Measurements from ENCODE around the gene PHACTR1. TPM values are rescaled to one million over a fixed set of nuclear protein-coding genes. Genes with fewer than 3 reads are reported as not detected.

The PHACTR1 gene
- total and polyA plus RNA-seq, 9 of the 15 experiments (the other 6 are each of a cell fraction or from before 2014, with no cell fraction given), result 11.5 to 32.6 (median 22.0) TPM

- Histone ChIP-seq H3K4me1 (replicated peaks in 1 of 2; ENCODE audit: control insufficient read depth in 2 of 2, insufficient read depth in 2 of 2, low read length in 2 of 2) (no peaks in the 10 kb centered on the region), H4K20me1 (replicated peaks; ENCODE audit: control insufficient read depth, insufficient read depth, low read length) (no peaks in the 10 kb centered on the region; the same call in 1 of the 2 replicates), H2AFZ (ENCODE audit: low read depth, low read length) (no peak overlapping the region), H3K9me3 (replicated peaks; ENCODE audit: control insufficient read depth, insufficient read depth, low read depth, low read length) (no peaks in the 10 kb centered on the region), H3K79me2 (ENCODE audit: control insufficient read depth, insufficient read depth, low read length) (no peaks in the 10 kb centered on the region), H3K4me3 (no peak overlapping the region), H3K9ac (ENCODE audit: insufficient read depth in 1 of 2, low read depth in 2 of 2, low read length in 2 of 2) (no peak overlapping the region), H3K27ac (ENCODE audit: extremely low read depth, low read depth, low read length) (no peak overlapping the region), H3K36me3 (ENCODE audit: control insufficient read depth, insufficient read depth, low read length) (no peaks in the 10 kb centered on the region), H3K9me1 (ENCODE audit: control insufficient read depth, insufficient read depth, low read length) (no peaks in the 10 kb centered on the region), H3K27me3 (ENCODE audit: control insufficient read depth in 2 of 2, insufficient read depth in 2 of 2, low read length in 2 of 2) (peaks cover 6 to 13% of the 10 kb centered on the region in 2 experiments; a peak in 4 of 5 replicates), H3K4me2 (ENCODE audit: insufficient read depth, low read length) (no peak overlapping the region)
- intact Hi-C loops (cut with micrococcal nuclease) (no loop called here), in situ Hi-C loops (cut with MboI) (no loop called here)
- CTCF ChIA-PET (ENCODE audit: low intra/inter-chr PET ratio), result no interaction called here
- 0% methylated on average over 1 of the region's 1 CpG for WGBS (ENCODE audit: insufficient coverage, low coverage, missing lambda C conversion rate)
- DNase-seq (ENCODE audit: extremely low read depth in 1 of 4, low spot score in 3 of 4), result no peak
- POLR2A ChIA-PET, result no interaction called here
- FAIRE-seq, result no peak
- no TSS peak for BruUV-seq (replicated peaks)
- ATAC-seq, result no peak
- TF ChIP-seq ARID3A (IDR thresholded peaks at IDR 0.05; ENCODE audit: borderline replicate concordance, low read depth, low read length) (no peak), CGGBP1 (CRISPR knock-in tag; IDR thresholded peaks at IDR 0.05) (no peak), MCM2 (IDR thresholded peaks at IDR 0.05; ENCODE audit: low read depth) (no peak), TGIF2 (CRISPR knock-in tag; IDR thresholded peaks at IDR 0.05) (no peak), CBFA2T2 (conservative IDR thresholded peaks at IDR 0.05) (no peak), ZNF140 (CRISPR knock-in tag; IDR thresholded peaks at IDR 0.05) (no peak), ADNP (tag; IDR thresholded peaks at IDR 0.05) (no peak), CHCHD3 (CRISPR knock-in tag; IDR thresholded peaks at IDR 0.05) (no peak), EGR1 (conservative IDR thresholded peaks at IDR 0.05) (no peak)
- TF ChIP-seq, protein P1, sequence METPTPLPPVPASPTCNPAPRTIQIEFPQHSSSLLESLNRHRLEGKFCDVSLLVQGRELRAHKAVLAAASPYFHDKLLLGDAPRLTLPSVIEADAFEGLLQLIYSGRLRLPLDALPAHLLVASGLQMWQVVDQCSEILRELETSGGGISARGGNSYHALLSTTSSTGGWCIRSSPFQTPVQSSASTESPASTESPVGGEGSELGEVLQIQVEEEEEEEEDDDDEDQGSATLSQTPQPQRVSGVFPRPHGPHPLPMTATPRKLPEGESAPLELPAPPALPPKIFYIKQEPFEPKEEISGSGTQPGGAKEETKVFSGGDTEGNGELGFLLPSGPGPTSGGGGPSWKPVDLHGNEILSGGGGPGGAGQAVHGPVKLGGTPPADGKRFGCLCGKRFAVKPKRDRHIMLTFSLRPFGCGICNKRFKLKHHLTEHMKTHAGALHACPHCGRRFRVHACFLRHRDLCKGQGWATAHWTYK (CRISPR knock-in tag; IDR thresholded peaks at IDR 0.05), result no peak
- TF ChIP-seq, protein P2, sequence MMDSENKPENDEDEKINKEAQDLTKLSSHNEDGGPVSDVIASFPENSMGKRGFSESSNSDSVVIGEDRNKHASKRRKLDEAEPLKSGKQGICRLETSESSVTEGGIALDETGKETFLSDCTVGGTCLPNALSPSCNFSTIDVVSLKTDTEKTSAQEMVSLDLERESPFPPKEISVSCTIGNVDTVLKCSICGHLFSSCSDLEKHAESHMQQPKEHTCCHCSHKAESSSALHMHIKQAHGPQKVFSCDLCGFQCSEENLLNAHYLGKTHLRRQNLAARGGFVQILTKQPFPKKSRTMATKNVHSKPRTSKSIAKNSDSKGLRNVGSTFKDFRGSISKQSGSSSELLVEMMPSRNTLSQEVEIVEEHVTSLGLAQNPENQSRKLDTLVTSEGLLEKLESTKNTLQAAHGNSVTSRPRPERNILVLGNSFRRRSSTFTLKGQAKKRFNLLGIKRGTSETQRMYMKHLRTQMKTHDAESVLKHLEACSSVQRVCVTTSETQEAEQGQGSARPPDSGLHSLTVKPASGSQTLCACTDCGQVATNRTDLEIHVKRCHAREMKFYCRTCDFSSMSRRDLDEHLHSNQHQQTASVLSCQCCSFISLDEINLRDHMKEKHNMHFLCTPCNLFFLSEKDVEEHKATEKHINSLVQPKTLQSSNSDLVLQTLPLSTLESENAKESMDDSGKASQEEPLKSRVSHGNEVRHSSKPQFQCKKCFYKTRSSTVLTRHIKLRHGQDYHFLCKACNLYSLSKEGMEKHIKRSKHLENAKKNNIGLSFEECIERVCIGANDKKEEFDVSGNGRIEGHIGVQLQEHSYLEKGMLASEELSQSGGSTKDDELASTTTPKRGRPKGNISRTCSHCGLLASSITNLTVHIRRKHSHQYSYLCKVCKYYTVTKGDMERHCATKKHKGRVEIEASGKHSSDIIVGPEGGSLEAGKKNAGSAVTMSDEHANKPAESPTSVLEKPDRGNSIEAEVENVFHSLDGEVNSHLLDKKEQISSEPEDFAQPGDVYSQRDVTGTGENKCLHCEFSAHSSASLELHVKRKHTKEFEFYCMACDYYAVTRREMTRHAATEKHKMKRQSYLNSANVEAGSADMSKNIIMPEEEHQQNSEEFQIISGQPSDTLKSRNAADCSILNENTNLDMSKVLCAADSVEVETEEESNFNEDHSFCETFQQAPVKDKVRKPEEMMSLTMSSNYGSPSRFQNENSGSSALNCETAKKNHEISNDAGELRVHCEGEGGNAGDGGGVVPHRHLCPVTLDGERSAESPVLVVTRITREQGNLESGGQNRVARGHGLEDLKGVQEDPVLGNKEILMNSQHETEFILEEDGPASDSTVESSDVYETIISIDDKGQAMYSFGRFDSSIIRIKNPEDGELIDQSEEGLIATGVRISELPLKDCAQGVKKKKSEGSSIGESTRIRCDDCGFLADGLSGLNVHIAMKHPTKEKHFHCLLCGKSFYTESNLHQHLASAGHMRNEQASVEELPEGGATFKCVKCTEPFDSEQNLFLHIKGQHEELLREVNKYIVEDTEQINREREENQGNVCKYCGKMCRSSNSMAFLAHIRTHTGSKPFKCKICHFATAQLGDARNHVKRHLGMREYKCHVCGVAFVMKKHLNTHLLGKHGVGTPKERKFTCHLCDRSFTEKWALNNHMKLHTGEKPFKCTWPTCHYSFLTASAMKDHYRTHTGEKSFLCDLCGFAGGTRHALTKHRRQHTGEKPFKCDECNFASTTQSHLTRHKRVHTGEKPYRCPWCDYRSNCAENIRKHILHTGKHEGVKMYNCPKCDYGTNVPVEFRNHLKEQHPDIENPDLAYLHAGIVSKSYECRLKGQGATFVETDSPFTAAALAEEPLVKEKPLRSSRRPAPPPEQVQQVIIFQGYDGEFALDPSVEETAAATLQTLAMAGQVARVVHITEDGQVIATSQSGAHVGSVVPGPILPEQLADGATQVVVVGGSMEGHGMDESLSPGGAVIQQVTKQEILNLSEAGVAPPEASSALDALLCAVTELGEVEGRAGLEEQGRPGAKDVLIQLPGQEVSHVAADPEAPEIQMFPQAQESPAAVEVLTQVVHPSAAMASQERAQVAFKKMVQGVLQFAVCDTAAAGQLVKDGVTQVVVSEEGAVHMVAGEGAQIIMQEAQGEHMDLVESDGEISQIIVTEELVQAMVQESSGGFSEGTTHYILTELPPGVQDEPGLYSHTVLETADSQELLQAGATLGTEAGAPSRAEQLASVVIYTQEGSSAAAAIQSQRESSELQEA (IDR thresholded peaks at IDR 0.05; ENCODE audit: low read depth), result no peak
- TF ChIP-seq, protein P3, sequence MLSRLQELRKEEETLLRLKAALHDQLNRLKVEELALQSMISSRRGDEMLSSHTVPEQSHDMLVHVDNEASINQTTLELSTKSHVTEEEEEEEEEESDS (CRISPR knock-in tag; IDR thresholded peaks at IDR 0.05), result no peak
Observed at GRCh38 chr6:12924911-12925310, 208.3 kb downstream of the PHACTR1 start.
